Activated CD4-positive, alpha-beta T cell treated with anti-CD3 and anti-CD28 coated beads for 36 hours (primary cell): ENCODE results near the gene RGS5. TPM values are rescaled to one million over a fixed set of nuclear protein-coding genes. Genes with fewer than 3 reads are reported as not detected.

Experiments used
- ATAC-seq: fragments of 200-7000 bp; cut with Tn5 transposase; one replicate; pipeline ENCODE4 v1.10.0; 2021; ENCODE audit warnings: mild to moderate bottlenecking, moderate library complexity
- CTCF ChIA-PET: fragments of 350-600 bp; sonication (Branson Sonifier 250); formaldehyde crosslinking; loops from one replicate; lab custom pipeline; 2021; ENCODE audit warnings: antibody characterized with exemption; lab: Charles Lee
- POLR2A ChIA-PET: fragments of 350-600 bp; sonication (Branson Sonifier 250); formaldehyde crosslinking; loops from one replicate; lab custom pipeline; 2021; ENCODE audit warnings: antibody characterized with exemption, inconsistent platforms; lab: Charles Lee
- DNase-seq: peaks from one replicate; pipeline ENCODE4 v3.0.0-alpha.2; 2020
- H3K27ac Mint-ChIP-seq: one replicate; pipeline ENCODE4 v1.8.0; 2021; ENCODE audit warnings: mixed read lengths
- H3K27me3 Mint-ChIP-seq: one replicate; pipeline ENCODE4 v1.8.0; 2021; ENCODE audit warnings: mixed read lengths
- H3K36me3 Mint-ChIP-seq: one replicate; pipeline ENCODE4 v1.8.0; 2021; ENCODE audit warnings: low read depth, mixed read lengths
- H3K4me1 Mint-ChIP-seq: one replicate; pipeline ENCODE4 v1.8.0; 2021; ENCODE audit warnings: mixed read lengths
- H3K4me3 Mint-ChIP-seq: one replicate; pipeline ENCODE4 v1.8.0; 2021; ENCODE audit warnings: mild to moderate bottlenecking, moderate library complexity, mixed read lengths
- H3K9me3 Mint-ChIP-seq: one replicate; pipeline ENCODE4 v1.8.0; 2021; ENCODE audit warnings: low read depth, mixed read lengths
- intact Hi-C, 2 experiments: fragments of 100-400 bp; cut with DNase I in 1 of 2; cut with micrococcal nuclease in 1 of 2; formaldehyde crosslinking; loops; one replicate each; pipeline versions ENCODE4 v1.14.2 to v1.15.1; 2022 to 2024; cut with DNase I, micrococcal nuclease
- total RNA-seq, 2 experiments: library from RNA; stranded (reverse); gene quantifications; one replicate each; pipeline ENCODE4 v1.2.3, GENCODE V29; 2021

The RGS5 gene
- total RNA-seq, 2 experiments from 2014 or later: 4.1 to 4.4 TPM

DNA sequence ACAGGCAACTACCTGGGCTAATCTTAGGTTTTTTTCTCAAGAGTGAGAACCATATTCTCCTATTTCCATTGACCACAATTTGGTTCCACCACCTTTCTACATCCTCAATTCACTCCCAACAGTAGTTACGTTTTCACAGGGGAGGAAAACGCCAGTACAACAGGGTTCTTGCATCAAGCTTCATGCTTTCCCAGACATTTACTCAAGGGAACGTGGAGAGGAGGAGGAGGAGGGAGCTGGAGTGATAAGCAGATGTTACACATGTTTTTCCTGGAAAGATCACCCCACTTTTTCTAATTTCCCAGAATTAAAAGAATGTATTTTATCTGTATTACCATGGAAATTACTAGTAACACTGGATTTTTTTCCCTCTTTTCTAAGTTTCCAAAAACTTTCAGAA is 58.3 kb downstream of the RGS5 start:
- no peak for DNase-seq
- Mint-ChIP-seq H3K4me1 (no peaks in the 10 kb centered on the region), H3K27ac (no peak overlapping the region), H3K9me3 (no peaks in the 10 kb centered on the region), H3K4me3 (no peak overlapping the region), H3K36me3 (no peaks in the 10 kb centered on the region), H3K27me3 (no peaks in the 10 kb centered on the region)
- ATAC-seq: no peak
- intact Hi-C loops: no loop called here
- POLR2A ChIA-PET: no interaction called here
- CTCF ChIA-PET: no interaction called here

DNA sequence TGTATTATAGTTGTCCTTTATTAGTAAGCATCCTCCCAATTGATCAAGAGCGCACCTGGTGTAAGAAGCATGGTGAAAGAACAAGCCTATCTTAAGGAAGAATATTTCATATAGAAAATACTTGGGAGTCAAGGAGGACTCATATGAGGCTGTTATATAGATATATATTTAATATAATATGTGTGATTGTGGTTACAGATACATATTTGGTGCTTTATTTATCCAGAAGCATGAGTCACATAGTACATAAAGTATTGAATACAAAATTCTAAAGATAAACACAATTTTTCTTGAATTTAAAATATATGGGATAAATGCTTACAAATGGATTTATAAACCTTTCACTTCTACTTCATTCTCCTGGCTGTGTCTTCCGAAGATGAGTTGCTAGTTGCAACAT is 60.6 kb downstream of the RGS5 start:
- Mint-ChIP-seq H3K9me3 (no peaks in the 10 kb centered on the region), H3K36me3 (no peaks in the 10 kb centered on the region), H3K27ac (no peak overlapping the region), H3K4me3 (no peak overlapping the region), H3K4me1 (no peaks in the 10 kb centered on the region), H3K27me3 (peaks cover 3% of the 10 kb centered on the region)
- POLR2A ChIA-PET: no interaction called here
- DNase-seq (no peak), ATAC-seq (no peak)
- CTCF ChIA-PET: no interaction called here
- intact Hi-C loops: no loop called here

DNA sequence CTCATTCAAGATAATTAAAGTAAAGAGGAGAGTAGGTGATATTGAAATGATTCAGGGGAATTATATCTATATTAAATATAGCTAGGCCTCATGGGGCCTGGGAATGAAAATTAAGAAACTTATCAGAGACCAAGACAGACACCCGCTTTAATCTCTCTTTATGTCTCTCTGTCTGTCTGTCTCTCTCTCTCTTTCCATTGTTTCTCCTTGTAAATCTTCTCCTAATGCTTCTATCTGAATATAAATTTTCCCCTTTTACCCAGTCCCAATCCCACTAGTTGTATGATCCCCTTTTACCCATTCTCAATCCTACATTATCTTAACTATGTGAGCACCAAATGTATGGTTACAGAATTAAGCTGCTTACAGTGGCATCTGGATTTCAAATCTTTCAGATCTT is 61.2 kb downstream of the RGS5 start:
- H3K36me3 Mint-ChIP-seq: no peaks in the 10 kb centered on the region
- H3K9me3 Mint-ChIP-seq: no peaks in the 10 kb centered on the region
- CTCF ChIA-PET: no interaction called here
- DNase-seq (no peak), ATAC-seq (no peak)
- H3K4me1 Mint-ChIP-seq: no peaks in the 10 kb centered on the region
- intact Hi-C loops: no loop called here
- peaks cover 3% of the 10 kb centered on the region for H3K27me3 Mint-ChIP-seq
- no peak overlapping the region for H3K27ac Mint-ChIP-seq
- POLR2A ChIA-PET: no interaction called here
- no peak overlapping the region for H3K4me3 Mint-ChIP-seq

DNA sequence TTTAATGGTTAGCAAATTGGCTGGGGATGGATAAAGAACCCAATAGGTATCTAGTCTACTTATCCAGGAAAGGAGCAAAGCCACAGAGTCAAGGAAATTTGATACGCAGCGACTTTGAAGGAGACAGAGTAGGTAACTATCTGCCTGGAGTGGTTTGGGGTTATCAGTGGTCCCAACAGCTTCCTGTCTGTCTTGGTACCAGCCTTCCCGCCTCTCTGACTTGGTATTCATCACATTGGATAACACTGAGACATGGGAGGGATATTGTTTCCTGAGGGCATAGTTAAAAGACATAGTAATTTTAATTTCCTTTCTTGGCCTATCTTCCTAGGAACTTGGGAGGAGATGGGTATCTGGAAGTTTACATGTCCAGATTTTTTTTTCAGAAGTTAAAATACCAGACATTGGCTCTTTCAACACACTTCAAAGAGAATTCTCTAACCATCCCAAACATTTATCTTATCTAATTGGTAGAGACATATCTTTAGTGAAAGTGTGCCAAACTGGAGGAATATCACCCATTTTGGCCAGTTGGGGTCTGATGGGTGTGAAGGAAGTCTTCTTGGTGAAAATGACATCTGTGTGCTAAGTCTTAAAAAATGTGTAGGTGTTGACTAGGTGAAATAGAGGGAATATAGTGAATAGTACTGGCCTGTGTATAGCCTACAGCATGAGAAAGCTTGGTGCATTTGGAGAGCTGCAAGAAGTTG is 65.0 kb downstream of the RGS5 start:
- no peak for ATAC-seq
- ChIA-PET CTCF (no interaction called here), POLR2A (no interaction called here)
- Mint-ChIP-seq H3K27ac (no peak overlapping the region), H3K9me3 (no peaks in the 10 kb centered on the region), H3K4me1 (no peaks in the 10 kb centered on the region), H3K36me3 (no peaks in the 10 kb centered on the region), H3K4me3 (no peak overlapping the region), H3K27me3 (peaks cover 3% of the 10 kb centered on the region)
- no peak for DNase-seq
- intact Hi-C loops: no loop called here

DNA sequence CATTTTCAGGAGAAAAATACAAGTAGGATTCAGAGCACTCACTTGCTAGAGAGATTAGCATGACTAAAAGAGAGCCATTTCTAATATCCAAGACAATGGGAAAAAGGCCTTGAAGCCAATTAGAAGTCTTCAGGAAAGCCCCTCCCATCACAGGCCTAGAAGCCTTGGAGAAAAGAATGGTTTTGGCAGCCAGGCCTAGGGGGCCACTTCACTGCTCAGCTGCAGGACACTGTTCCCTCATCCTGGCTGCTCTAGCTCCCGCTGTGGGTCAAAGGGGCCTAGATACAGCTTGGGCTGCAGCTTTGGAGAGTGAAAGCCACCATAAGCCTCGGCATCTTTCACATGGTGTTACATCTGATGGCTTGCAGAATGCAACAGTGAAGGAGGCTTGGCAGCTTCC is 70.7 kb downstream of the RGS5 start:
- no peaks in the 10 kb centered on the region for H3K36me3 Mint-ChIP-seq
- DNase-seq: no peak
- no peak for ATAC-seq
- ChIA-PET CTCF (interaction anchor here (0.6 kb wide), 1 partner anchor 191 kb away, joined by 3 read pairs; no protein-coding TSS in a partner anchor), POLR2A (no interaction called here)
- no peak overlapping the region for H3K27ac Mint-ChIP-seq
- H3K9me3 Mint-ChIP-seq: no peaks in the 10 kb centered on the region
- H3K4me3 Mint-ChIP-seq: no peak overlapping the region
- no peaks in the 10 kb centered on the region for H3K4me1 Mint-ChIP-seq
- peaks cover 3% of the 10 kb centered on the region for H3K27me3 Mint-ChIP-seq
- intact Hi-C loops: no loop called here

DNA sequence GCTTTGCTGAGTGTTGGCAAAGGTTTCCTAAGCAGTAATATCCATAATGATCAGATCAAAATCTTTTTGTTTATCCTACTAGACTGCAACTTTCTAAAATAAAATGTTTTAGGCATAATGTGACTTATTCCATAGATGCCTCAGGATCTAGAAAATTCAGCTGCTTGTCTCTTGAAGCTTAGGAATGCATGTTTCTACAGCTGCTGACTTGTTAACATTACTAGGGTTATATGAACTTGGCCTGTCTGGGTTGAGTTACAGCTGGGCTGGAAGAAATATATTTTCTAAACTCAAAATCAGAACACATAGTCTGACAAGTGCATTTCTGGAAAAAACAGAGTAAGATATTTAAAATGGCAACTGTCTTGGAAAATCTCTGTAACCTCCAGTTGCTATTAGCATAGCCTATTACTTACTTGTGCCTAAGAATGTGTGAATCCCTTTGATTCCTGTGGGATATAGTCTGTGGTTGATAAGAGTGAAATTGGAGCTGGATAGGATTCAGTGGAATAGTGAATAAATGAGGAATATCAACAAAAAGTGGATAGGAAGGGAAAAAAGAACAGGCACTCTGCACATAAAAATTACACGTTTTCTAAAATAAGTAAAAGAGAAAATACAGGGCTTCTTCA is 72.4 kb downstream of the RGS5 start:
- CTCF ChIA-PET: no interaction called here
- ATAC-seq (no peak), DNase-seq (no peak)
- no peaks in the 10 kb centered on the region for H3K4me1 Mint-ChIP-seq
- peaks cover 3% of the 10 kb centered on the region for H3K27me3 Mint-ChIP-seq
- intact Hi-C loops: no loop called here
- H3K36me3 Mint-ChIP-seq: no peaks in the 10 kb centered on the region
- H3K27ac Mint-ChIP-seq: no peak overlapping the region
- no peaks in the 10 kb centered on the region for H3K9me3 Mint-ChIP-seq
- POLR2A ChIA-PET: no interaction called here
- H3K4me3 Mint-ChIP-seq: no peak overlapping the region

DNA sequence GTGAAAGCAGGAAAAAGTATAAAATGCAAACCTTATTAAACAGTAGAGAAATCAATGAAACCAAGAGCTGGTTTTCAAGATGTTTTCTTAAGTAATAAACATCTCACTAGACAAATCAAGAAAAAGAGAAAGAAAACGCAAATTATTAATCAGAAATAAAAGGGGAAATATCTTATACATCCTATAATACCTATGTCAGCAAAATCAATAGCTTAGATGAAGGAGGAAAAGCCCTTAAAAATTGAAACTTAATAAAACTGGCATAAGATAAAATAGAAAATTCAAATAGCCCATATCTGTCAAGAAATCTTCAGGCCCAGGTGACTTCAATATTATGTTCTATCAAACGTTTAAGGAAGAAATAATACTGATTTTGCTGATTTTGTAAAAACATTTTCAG is 74.4 kb downstream of the RGS5 start:
- H3K27ac Mint-ChIP-seq: no peak overlapping the region
- intact Hi-C loops: no loop called here
- no peaks in the 10 kb centered on the region for H3K9me3 Mint-ChIP-seq
- CTCF ChIA-PET: no interaction called here
- ATAC-seq: no peak
- H3K4me1 Mint-ChIP-seq: no peaks in the 10 kb centered on the region
- POLR2A ChIA-PET: no interaction called here
- peaks cover 9% of the 10 kb centered on the region for H3K27me3 Mint-ChIP-seq
- no peak overlapping the region for H3K4me3 Mint-ChIP-seq
- no peaks in the 10 kb centered on the region for H3K36me3 Mint-ChIP-seq
- no peak for DNase-seq

DNA sequence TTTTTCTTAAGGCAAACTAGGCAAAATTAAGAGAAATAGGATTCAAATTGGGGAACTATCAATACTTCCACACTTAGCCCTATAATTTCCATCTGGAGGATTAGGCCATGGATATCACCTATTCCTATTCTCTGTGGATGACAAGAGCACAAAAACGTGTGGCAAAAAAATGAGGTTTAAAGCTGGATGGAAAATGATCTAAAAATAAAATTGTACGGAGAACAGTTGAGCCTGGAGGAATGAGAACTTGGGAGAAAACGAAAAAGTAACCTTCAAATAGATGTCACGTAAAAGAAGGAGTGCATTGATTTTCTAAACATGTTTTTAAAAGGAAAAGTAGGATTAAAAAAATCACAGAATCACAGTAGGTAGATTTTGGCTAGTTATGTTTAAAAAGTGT is 77.9 kb downstream of the RGS5 start:
- intact Hi-C loops: no loop called here
- ATAC-seq (no peak), DNase-seq (no peak)
- Mint-ChIP-seq H3K4me1 (no peaks in the 10 kb centered on the region), H3K9me3 (no peaks in the 10 kb centered on the region), H3K4me3 (no peak overlapping the region), H3K27me3 (peaks cover 11% of the 10 kb centered on the region), H3K36me3 (no peaks in the 10 kb centered on the region), H3K27ac (no peak overlapping the region)
- CTCF ChIA-PET: interaction anchor here (1.2 kb wide), 1 partner anchor 9 kb away, joined by 3 read pairs; no protein-coding TSS in a partner anchor
- POLR2A ChIA-PET: no interaction called here

DNA sequence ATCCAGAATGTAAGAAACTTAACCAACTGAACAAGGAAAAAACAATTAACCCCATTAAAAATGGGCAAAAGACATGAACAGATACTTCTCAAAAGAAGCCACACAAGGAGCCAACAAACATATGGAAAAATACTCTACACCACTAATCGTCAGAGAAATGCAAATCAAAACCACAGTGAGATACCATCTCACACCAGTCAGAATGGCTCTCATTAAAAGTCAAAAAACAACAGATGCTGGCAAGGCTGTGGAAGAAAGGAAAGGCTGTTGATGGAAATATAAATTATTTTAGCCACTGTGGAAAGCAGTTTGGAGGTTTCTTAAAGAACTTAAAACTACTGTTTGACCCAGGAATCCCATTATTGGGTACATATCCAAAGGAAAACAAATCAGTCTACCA is 82.3 kb downstream of the RGS5 start:
- CTCF ChIA-PET: no interaction called here
- no peaks in the 10 kb centered on the region for H3K9me3 Mint-ChIP-seq
- ATAC-seq: no peak

DNA sequence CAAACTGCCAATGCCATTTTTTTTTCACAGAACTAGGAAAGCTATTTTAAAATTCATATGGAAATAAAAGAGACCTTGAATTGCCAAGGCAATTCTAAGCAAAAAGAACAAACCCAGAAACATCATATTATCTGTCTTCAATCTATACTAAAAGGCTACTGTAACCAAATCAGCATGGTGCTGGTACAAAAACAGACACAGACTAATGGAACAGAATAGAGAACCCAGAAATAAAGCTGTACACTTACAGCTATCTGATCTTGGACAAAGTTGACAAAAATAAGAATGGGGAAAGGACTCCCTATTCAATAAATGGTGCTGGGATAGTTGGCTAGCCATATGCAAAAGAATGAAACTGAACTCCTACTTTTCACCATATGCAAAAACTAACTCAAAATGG is 83.0 kb downstream of the RGS5 start:
- Mint-ChIP-seq H3K4me3 (no peak overlapping the region), H3K27ac (no peak overlapping the region), H3K36me3 (no peaks in the 10 kb centered on the region), H3K4me1 (no peaks in the 10 kb centered on the region), H3K9me3 (no peaks in the 10 kb centered on the region), H3K27me3 (peaks cover 19% of the 10 kb centered on the region)
- CTCF ChIA-PET: no interaction called here
- POLR2A ChIA-PET: no interaction called here
- ATAC-seq: no peak
- DNase-seq: no peak
- intact Hi-C loops: no loop called here

More for the DNA sequence above, 82.3 kb downstream of the RGS5 start:
- H3K27me3 Mint-ChIP-seq: peaks cover 19% of the 10 kb centered on the region
- no peak overlapping the region for H3K4me3 Mint-ChIP-seq
- POLR2A ChIA-PET: no interaction called here
- no peak overlapping the region for H3K27ac Mint-ChIP-seq
- no peaks in the 10 kb centered on the region for H3K36me3 Mint-ChIP-seq
- intact Hi-C loops: no loop called here
- H3K4me1 Mint-ChIP-seq: no peaks in the 10 kb centered on the region
- no peak for DNase-seq

DNA sequence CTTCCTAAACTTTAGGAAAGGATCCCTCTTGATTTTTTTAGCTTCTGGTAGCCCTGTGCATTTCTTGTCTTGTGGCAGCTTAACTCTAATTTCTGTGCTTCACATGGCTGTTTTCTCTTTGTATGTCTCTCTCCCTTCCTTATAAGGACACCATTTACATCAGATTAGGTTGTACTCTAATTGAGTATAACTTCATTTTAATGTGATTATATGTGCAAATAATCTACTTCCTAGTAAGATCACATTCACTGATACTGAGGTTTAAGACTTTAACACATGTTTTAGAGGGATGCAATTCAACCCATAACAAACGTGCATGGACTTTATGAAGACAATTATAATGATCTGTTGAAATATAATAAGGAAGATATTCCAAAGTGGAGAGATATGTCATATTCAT is 86.8 kb downstream of the RGS5 start:
- Mint-ChIP-seq H3K27ac (no peak overlapping the region), H3K27me3 (peaks cover 17% of the 10 kb centered on the region), H3K4me3 (no peak overlapping the region), H3K4me1 (no peaks in the 10 kb centered on the region), H3K36me3 (no peaks in the 10 kb centered on the region), H3K9me3 (no peaks in the 10 kb centered on the region)
- intact Hi-C loops: no loop called here
- POLR2A ChIA-PET: no interaction called here
- CTCF ChIA-PET: no interaction called here
- ATAC-seq (no peak), DNase-seq (no peak)

DNA sequence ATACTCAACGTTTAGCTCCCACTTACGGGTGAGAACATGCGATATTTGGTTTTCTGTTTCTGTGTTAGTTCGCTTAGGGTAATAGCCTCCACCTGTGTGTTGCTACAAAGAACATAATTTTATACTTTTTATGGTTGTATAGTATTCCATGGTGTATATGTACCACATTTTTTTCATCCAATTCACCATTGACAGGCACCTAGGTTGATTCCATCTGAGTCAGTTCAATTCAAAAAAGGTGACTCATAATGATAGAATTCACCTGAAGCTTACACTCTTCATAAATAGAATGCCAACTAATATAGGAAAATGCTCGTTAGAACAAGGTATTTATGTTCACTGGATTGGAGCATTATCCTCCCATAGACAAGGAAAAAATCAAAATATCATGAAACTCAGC is 95.1 kb downstream of the RGS5 start:
- H3K36me3 Mint-ChIP-seq: no peaks in the 10 kb centered on the region
- intact Hi-C loops: no loop called here
- ChIA-PET POLR2A (no interaction called here), CTCF (no interaction called here)
- H3K9me3 Mint-ChIP-seq: peaks cover 1% of the 10 kb centered on the region
- no peak overlapping the region for H3K4me3 Mint-ChIP-seq
- ATAC-seq (no peak), DNase-seq (no peak)
- H3K4me1 Mint-ChIP-seq: no peaks in the 10 kb centered on the region
- peaks cover 20% of the 10 kb centered on the region for H3K27me3 Mint-ChIP-seq
- no peak overlapping the region for H3K27ac Mint-ChIP-seq
